Endometrium (tissue), 2 donors: Measurements from ENCODE around the gene LSM7.
"Not testable (repeated sequence)": the region's sequence is repeated elsewhere in the genome, so short reads cannot be mapped to it uniquely, and the experiment has no call there.

Experiments used
- FAIRE-seq: peaks from 2 replicates; lab custom pipeline; 2012; peaks lifted over from hg19 to GRCh38; lab: Jason Lieb, UNC
- donor health status: control.
- donor health status: control.

LSM7 gene

GRCh38 chr19:2355168-2356035 is 27.0 kb upstream of the LSM7 start:
- FAIRE-seq, result no peak

GRCh38 chr19:2354670-2355069 is 26.3 kb upstream of the LSM7 start:
- FAIRE-seq, result no peak

DNA sequence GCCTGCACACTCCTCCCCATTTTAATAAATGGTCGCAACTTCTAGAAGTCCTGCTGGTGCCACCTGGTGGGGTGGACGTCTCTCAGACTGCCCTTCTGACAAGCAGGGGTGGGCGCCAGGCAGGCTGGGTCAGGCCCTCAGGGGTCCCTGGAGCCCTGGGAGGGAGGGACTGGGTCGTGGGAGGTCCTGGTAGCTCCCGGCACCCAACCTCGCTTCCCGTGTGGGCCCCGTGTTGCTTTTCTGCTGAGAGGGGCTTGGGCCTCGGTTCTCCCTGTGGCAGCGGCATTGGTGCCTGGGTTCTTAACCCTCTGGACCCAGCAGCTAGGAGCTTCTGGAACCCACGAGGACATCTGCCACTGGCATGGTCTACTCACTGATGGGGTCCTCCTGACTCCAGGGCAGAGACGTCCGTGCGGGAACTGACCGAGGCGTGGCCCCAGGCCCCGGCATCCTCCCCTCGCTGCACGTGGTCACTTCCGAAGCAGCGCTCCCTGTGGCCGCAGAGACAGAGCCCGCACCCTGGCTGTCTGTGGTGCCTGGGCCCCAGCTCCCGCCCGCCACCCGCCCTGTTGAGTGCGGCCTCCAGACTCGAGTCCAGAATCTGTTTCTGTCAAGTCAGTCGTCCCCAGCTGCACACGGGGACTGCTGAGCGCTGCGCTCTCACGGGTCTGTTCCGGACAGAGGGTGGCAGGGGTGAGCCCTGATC is 25.7 kb upstream of the LSM7 start:
- no peak for FAIRE-seq

- no peak for FAIRE-seq
These were observed 24.9 kb upstream of the LSM7 start for GRCh38 chr19:2353159-2353886.

- FAIRE-seq, result no peak
These were observed 23.7 kb upstream of the LSM7 start for GRCh38 chr19:2352121-2352520.

DNA sequence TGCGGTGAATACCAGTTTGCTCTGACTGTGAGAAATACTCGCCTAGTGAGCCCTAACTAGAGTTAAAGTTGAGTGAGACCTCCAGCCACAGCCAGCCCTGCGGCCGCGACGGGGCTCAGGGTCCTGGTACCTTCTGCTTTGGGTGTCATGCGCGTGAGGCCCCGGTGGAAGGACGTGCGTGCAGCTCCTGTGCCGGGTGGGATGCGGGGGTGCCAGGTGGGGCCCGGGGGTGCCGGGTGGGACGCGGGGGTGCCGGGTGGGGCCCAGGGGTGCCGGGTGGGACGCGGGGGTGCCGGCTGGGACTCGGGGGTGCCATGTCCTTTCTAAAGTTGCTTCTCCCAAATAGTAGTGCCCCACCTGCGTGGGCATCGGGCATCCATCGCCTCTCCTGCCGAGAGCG is 23.2 kb upstream of the LSM7 start:
- no peak for FAIRE-seq

DNA sequence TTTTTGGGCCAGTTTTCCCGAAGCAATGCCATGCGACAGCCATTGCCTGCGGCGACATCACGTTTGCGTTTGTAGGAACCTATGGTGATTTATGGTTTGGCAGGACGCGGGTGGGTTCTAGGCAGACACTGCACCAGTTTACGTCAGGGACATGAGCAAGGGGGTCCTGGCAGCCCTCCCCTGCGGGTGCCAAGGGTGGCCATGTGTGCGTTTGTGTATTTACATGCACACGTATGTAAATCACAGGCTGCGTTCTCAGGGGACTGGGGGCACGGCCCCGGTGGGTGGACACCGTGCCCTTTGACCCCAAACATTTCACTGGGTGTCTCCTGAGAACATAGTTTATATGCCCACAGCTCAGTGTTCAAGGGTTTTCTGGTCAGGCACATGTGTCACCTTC is 22.3 kb upstream of the LSM7 start:
- no peak for FAIRE-seq

- FAIRE-seq, result not testable (repeated sequence)
These were observed 21.4 kb upstream of the LSM7 start for GRCh38 chr19:2349818-2350217.

GRCh38 chr19:2345794-2346663 is 17.6 kb upstream of the LSM7 start:
- FAIRE-seq, result no peak

- no peak for FAIRE-seq
These were observed 16.7 kb upstream of the LSM7 start for GRCh38 chr19:2345076-2345475.

DNA sequence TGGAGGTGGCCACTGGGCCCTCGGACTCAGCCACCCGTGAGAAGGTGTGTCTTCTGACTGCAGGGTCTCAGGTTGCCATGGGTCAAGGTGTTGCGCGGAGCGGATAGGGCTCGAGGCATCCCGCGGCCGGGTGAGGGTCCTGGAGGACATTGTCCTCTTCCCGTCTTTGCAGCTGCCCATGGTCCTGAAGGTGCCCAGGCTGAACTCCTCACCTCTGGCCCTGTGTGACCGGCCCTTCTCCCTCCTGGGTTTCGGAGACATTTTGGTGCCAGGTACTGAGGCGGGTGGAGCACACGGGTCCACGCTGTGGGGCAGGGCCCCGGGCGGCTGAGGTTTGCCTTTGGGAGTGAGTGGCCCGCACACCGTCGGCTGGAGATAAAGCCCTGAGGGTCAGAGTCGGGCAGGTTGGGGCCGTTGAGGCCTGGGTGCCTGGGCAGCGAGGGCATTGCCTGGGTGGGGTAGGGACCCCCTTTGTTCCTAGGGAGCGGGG is 16.0 kb upstream of the LSM7 start:
- no peak for FAIRE-seq

GRCh38 chr19:2343289-2343982 is 15.1 kb upstream of the LSM7 start:
- FAIRE-seq, result no peak

DNA sequence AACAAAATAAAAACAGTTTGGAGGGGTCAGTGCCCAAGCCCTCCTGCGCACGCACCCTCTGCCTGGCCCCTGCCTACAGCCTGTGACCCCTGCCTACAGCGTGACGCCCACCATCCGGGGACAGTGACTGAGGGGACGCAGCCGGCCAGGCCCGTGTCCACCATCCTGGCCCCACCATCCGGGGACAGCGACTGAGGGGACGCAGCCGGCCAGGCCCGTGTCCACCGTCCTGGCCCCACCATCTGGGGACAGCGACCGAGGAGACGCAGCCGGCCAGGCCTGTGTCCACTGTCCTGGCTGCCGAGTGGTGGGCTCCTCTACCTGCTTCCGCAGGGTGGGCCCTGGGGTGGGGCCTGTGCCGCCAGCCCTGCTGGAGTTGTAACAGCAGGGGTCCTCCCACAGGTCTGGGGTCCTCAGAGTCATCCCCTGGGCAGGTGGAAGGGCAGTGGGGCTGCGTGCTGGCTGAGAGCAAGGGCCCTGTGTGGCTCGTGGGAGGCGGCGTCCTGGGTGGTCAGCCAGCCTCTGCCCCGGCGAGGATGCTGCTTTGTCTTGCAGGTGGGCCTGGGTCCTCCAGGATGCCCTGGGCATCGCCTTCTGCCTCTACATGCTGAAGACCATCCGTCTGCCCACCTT is 14.4 kb upstream of the LSM7 start:
- no peak for FAIRE-seq

DNA sequence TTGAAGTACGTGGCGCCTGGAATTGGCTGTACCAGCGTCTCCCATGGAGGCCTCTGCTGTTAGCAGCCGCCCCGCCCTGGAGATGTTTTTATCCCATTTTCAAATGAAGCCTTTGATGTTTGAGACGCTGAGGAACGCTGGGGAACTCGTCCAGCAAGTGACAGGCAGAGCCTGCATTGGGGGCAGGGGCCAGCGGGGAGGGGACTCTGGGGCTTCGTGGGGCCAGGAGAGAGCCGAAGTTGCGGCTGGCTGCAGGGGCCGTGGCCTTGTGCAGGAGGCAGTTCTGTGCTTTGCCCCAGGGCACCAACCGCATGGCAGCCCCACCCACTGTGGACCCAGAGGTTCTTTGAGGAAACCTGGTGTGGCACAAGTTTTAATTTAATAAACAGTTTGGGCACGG is 13.6 kb upstream of the LSM7 start:
- FAIRE-seq, result no peak

- FAIRE-seq, result no peak
These were observed 12.9 kb upstream of the LSM7 start for GRCh38 chr19:2341244-2341751.

DNA sequence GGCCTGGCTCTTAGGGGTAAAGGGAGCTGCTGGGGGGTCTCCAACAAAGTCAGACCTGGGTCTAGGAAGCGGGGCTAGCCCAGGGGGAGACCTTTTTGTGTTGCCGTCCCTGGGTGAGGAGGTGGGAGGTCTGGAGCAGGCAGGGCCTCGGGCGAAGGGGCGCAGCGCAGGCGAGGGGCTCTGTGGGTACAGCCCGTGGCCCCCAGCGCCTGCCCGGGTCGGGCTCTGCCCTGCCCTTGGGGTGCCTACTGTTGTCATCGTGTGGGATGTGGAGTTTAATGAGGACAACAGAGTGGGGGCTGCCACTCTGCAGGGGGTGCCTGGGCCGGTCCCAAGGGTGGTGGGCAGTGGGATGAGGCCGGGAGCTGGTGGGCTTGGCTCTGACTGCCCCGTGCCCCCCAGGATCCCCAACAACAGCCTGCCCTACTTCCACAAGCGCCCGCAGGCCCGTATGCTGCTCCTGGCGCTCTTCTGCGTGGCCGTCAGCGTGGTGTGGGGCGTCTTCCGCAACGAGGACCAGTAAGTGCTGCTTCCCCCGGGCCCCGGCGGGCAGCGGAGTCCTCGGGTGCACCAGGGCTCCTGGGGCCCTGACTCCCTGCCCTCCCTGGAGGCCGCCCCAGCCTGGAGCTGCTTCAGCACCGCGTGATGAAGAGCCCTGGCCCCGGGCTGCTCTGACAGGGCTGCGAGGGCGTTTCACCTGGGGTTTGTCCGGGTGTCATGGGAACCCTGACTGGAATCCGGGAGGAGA is 12.3 kb upstream of the LSM7 start:
- FAIRE-seq, result no peak

- FAIRE-seq, result no peak
These were observed 11.4 kb upstream of the LSM7 start for GRCh38 chr19:2339644-2340310.

GRCh38 chr19:2338751-2339643 is 10.6 kb upstream of the LSM7 start:
- no peak for FAIRE-seq
